Karpas-422 (cell line): ENCODE measurements around the gene LRCH4. TPM values are rescaled to one million over a fixed set of nuclear protein-coding genes. Genes with fewer than 3 reads are reported as not detected.
"Not testable (repeated sequence)": the region's sequence is repeated elsewhere in the genome, so short reads cannot be mapped to it uniquely, and the experiment has no call there.

Source experiments
- DNase-seq: peaks from one replicate; pipeline ENCODE4 v3.0.0-alpha.2; 2015
- H2AFZ ChIP-seq: fragments of 200-600 bp; sonication (generic); 2 replicates; pipeline ENCODE4 v1.6.1; 2014; ENCODE audit warnings: antibody characterized with exemption, low read length, mixed read lengths
- H3K27ac ChIP-seq: fragments of 200-600 bp; sonication (generic); 2 replicates; pipeline ENCODE4 v1.5.1; 2014; ENCODE audit warnings: mild to moderate bottlenecking, low read length, moderate library complexity
- H3K27me3 ChIP-seq: fragments of 200-600 bp; sonication (generic); 2 replicates; pipeline ENCODE4 v1.6.1; 2014; ENCODE audit warnings: low read length, mixed read lengths
- H3K36me3 ChIP-seq: fragments of 200-600 bp; sonication (generic); 2 replicates; pipeline ENCODE4 v1.6.1; 2014; ENCODE audit warnings: low read length, mixed read lengths; ENCODE audit not compliant: insufficient read depth
- H3K4me1 ChIP-seq: fragments of 200-600 bp; sonication (generic); 2 replicates; pipeline ENCODE4 v1.6.1; 2014; ENCODE audit warnings: mild to moderate bottlenecking, low read length, mixed read lengths
- H3K4me2 ChIP-seq: fragments of 200-600 bp; sonication (generic); 2 replicates; pipeline ENCODE4 v1.6.1; 2014; ENCODE audit warnings: low read length, low read depth, mild to moderate bottlenecking; ENCODE audit not compliant: poor library complexity, severe bottlenecking
- H3K4me3 ChIP-seq: fragments of 200-600 bp; sonication (generic); 2 replicates; pipeline ENCODE4 v1.5.1; 2014; ENCODE audit warnings: mild to moderate bottlenecking, antibody characterized with exemption, low read length, mixed read lengths
- H3K79me2 ChIP-seq: fragments of 200-600 bp; sonication (generic); 2 replicates; pipeline ENCODE4 v1.6.1; 2014; ENCODE audit warnings: mild to moderate bottlenecking, low read length, mixed read lengths
- H3K9ac ChIP-seq: fragments of 200-600 bp; sonication (generic); 2 replicates; pipeline ENCODE4 v1.6.0; 2014; ENCODE audit warnings: low read length
- H3K9me2 ChIP-seq: fragments of 200-600 bp; sonication (generic), shearing (Covaris generic); replicated peaks from 2 replicates; pipeline ENCODE4 v1.6.0; 2014; ENCODE audit warnings: mild to moderate bottlenecking, low read length, moderate library complexity; ENCODE audit not compliant: insufficient read depth
- H3K9me3 ChIP-seq: fragments of 300-700, 200-600 bp; sonication (generic); 2 replicates; pipeline ENCODE4 v1.6.1; 2014; ENCODE audit warnings: low read length, mixed read lengths
- H4K20me1 ChIP-seq: fragments of 200-600 bp; sonication (generic); 2 replicates; pipeline ENCODE4 v1.6.1; 2014; ENCODE audit warnings: mild to moderate bottlenecking, antibody characterized with exemption, low read length, low read depth; ENCODE audit not compliant: insufficient read depth
- small RNA-seq: library from RNA; depleted of rRNA; stranded (forward); fragments of <200 nt; gene quantifications from one replicate; pipeline ENCODE3, GENCODE V24; 2014
- total RNA-seq: library from RNA; depleted of rRNA; stranded (reverse); fragments of >200 nt; shearing (Covaris generic); gene quantifications from 2 replicates; pipeline ENCODE4 v1.2.3, GENCODE V29; 2014; ENCODE audit warnings: low replicate concordance; rRNA removed

Gene LRCH4
- total RNA-seq, 1 experiment from 2014 or later, result 11.9 TPM

DNA sequence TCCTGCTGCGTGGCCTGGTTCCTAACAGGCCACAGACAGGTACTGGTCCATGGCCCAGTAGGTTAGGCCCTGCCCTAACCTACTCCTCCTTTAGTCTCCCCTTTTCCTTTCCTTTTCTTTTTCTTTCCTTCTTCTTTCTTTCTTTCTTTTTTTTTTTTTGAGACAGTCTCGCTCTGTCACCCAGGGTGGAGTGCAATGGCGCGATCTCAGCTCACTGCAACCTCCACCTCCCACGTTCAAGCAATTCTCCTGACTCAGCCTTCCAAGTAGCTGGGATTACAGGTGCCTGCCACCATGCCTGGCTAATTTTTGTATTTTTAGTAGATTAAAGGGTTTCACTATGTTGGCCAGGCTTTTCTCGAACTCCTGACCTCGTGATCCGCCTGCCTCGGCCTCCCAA, 49.9 kb downstream of the LRCH4 start:
- H3K4me3 ChIP-seq, H4K20me1 ChIP-seq, H3K9me3 ChIP-seq, H3K27me3 ChIP-seq, DNase-seq, H3K79me2 ChIP-seq, H2AFZ ChIP-seq, H3K4me2 ChIP-seq, H3K27ac ChIP-seq, H3K9ac ChIP-seq, H3K36me3 ChIP-seq, H3K9me2 ChIP-seq: not testable (repeated sequence)
- peaks cover 23% of the 10 kb centered on the region for H3K4me1 ChIP-seq

DNA sequence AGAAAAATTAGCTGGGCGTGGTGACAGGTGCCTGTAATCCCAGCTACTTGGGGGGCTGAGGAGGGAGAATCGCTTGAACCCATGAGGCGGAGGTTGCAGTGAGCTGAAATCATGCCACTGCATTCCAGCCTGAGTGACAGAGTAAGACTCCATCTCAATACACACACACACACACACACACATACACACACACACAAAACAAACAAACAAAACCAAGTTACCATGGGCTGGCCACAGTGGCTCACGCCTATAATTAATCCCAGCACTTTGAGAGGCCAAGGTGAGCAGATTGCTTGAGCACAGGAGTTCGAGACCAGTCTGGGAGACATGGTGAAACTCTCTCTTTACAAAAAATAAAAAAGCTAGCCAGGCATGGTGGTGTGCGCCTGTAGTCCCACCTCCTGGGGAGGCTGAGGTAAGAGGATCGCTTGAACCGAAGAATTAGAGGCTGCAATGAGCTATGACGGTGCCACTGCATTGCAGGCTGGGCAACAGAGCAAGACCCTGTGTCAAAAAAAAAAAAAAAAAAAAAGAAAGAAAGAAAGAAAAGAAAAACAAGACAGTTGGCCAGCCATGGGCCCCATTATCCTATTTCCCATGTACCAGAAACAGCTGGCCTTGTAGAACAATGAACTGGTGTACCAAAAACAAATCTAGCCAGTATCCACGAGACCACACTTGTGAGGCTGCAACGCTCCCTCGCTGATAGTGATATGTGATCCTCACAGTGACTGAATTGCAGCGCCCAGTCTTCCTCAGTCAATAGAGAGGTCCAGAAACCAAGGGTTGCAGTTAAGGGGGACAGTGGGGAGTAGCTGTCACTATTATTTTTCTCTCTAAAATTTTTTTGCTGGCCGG, 53.5 kb downstream of the LRCH4 start:
- Histone ChIP-seq H3K4me3 (no peak overlapping the region), H3K9me2 (no peaks in the 10 kb centered on the region), H3K4me1 (peaks cover 6% of the 10 kb centered on the region), H3K4me2 (no peak overlapping the region), H2AFZ (no peak overlapping the region), H3K27me3 (no peaks in the 10 kb centered on the region), H3K36me3 (no peaks in the 10 kb centered on the region), H3K9ac (no peak overlapping the region), H4K20me1 (no peaks in the 10 kb centered on the region), H3K27ac (no peak overlapping the region), H3K79me2 (no peaks in the 10 kb centered on the region), H3K9me3 (no peaks in the 10 kb centered on the region)
- no peak for DNase-seq

DNA sequence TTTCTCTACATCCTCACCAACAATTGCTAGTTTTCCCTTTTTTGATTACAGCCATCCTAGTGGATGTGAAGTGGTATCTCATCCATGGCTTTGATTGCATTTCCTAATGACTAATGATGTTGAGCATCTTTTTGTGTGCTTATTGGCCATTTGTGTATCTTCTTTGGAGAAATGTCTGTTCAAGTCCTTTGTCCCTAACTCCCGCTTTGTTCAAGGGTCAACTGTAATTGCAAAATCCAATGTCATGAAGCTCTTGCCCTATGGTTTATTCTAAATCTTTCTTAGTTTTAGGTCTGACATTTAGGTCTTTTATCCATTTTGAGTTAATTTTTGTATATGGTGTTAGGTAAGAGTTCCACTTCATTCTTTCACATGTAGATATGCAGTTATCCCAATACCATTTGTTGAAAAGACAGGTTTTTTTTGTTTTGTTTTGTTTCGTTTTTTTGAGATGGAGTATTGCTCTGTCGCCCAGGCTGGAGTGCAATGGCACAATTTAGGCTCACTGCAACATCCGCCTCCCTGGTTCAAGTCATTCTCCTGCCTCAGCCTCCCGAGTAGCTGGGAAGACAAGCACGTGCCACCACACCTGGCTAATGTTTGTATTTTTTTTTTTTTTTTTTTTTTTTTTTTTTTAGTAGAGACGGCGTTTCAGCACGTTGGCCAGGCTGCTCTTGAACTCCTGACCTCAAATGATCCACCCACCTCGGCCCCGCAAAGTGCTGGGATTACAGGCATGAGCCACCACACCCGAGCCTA, 57.6 kb downstream of the LRCH4 start:
- DNase-seq, H3K9me2 ChIP-seq, H2AFZ ChIP-seq, H3K4me2 ChIP-seq, H3K4me1 ChIP-seq, H3K27me3 ChIP-seq, H3K4me3 ChIP-seq, H3K27ac ChIP-seq, H3K79me2 ChIP-seq, H4K20me1 ChIP-seq, H3K36me3 ChIP-seq, H3K9me3 ChIP-seq, H3K9ac ChIP-seq: not testable (repeated sequence)

Small RNA genes within 50 kb of the gene (small RNA-seq; reads per million reads assigned to genes)
- gene RN7SL416P (not detected), gene SAP25 (not detected)

Other genes with a start within 250 kb of the LRCH4 start
- 58.9 and 98.2 TPM in 2 replicates for gene PILRB, start 228.0 kb downstream of the LRCH4 start, total RNA-seq
- gene PILRA, start 212.6 kb downstream of the LRCH4 start, total RNA-seq, result 2.3 and 2.4 TPM in 2 replicates
- 3.0 and 8.8 TPM in 2 replicates for gene ZCWPW1, start 157.4 kb downstream of the LRCH4 start, total RNA-seq
- gene MEPCE, start 156.3 kb downstream of the LRCH4 start, total RNA-seq, result 28.4 and 40.4 TPM in 2 replicates
- 25.9 and 106 TPM in 2 replicates for gene PPP1R35, start 149.6 kb downstream of the LRCH4 start, total RNA-seq
- gene SPACDR, start 121.9 kb downstream of the LRCH4 start, total RNA-seq, result 1.5 and 2.8 TPM in 2 replicates
- gene TSC22D4, start 106.9 kb downstream of the LRCH4 start, total RNA-seq, result 40.4 and 97.3 TPM in 2 replicates
- gene NYAP1, start 102.2 kb downstream of the LRCH4 start, total RNA-seq, result not detected in 2 replicates
- gene AGFG2, start 46.9 kb downstream of the LRCH4 start, total RNA-seq, result 5.7 and 6.7 TPM in 2 replicates
- 2.5 and 4.9 TPM in 2 replicates for gene SAP25, start 12.2 kb downstream of the LRCH4 start, total RNA-seq
- gene FBXO24, start 199 bp upstream of the LRCH4 start, total RNA-seq, result 1.0 TPM in 1 of 2 replicates, not detected in the other
- gene PCOLCE, start 16.2 kb upstream of the LRCH4 start, total RNA-seq, result 2.8 and 12.3 TPM in 2 replicates
- 8.2 and 9.7 TPM in 2 replicates for gene MOSPD3, start 26.4 kb upstream of the LRCH4 start, total RNA-seq
- 4.2 and 12.0 TPM in 2 replicates for gene TFR2, start 55.4 kb upstream of the LRCH4 start, total RNA-seq
- not detected in 2 replicates for gene ACTL6B, start 70.3 kb upstream of the LRCH4 start, total RNA-seq
- 65.0 and 101 TPM in 2 replicates for gene GNB2, start 87.6 kb upstream of the LRCH4 start, total RNA-seq
- gene GIGYF1, start 108.1 kb upstream of the LRCH4 start, total RNA-seq, result 16.3 and 38.2 TPM in 2 replicates
- gene POP7, start 120.0 kb upstream of the LRCH4 start, total RNA-seq, result 29.7 and 72.8 TPM in 2 replicates
- gene EPO, start 134.3 kb upstream of the LRCH4 start, total RNA-seq, result not detected in 2 replicates
- not detected in 2 replicates for gene ZAN, start 147.5 kb upstream of the LRCH4 start, total RNA-seq
- gene EPHB4, start 241.4 kb upstream of the LRCH4 start, total RNA-seq, result 9.3 and 21.6 TPM in 2 replicates